Neural cell (in vitro differentiated cells): Measurements from ENCODE around the gene LAYN. TPM values are rescaled to one million over a fixed set of nuclear protein-coding genes. Genes with fewer than 3 reads are reported as not detected.

Source experiments
- H2AFZ ChIP-seq: fragments of 200-600, 300-800 bp; sonication (generic), shearing (Covaris generic); 2 replicates; pipeline ENCODE4 v1.6.0; 2014; ENCODE audit warnings: low read depth, mild to moderate bottlenecking, antibody characterized with exemption, low read length, moderate library complexity
- H3F3A ChIP-seq: fragments of 200-600 bp; shearing (Covaris generic); 2 replicates; pipeline ENCODE4 v1.6.1; 2016; ENCODE audit warnings: mild to moderate bottlenecking, moderate library complexity, mixed read lengths, antibody characterized with exemption, low read length; ENCODE audit not compliant: insufficient read depth, poor library complexity, severe bottlenecking
- H3K27ac ChIP-seq: fragments of 200-600, 300-800 bp; sonication (generic), shearing (Covaris generic); 2 replicates; pipeline ENCODE4 v1.5.1; 2014; ENCODE audit warnings: mild to moderate bottlenecking, low read length, moderate library complexity
- H3K27me3 ChIP-seq: fragments of 300-800, 200-600 bp; sonication (generic), shearing (Covaris generic); 2 replicates; pipeline ENCODE4 v1.6.0; 2014; ENCODE audit warnings: mild to moderate bottlenecking, low read depth, low read length, moderate library complexity; ENCODE audit not compliant: insufficient read depth
- H3K36me3 ChIP-seq: fragments of 300-800, 200-600 bp; sonication (generic), shearing (Covaris generic); 2 replicates; pipeline ENCODE4 v1.5.1; 2014; ENCODE audit warnings: mild to moderate bottlenecking, antibody characterized with exemption, low read length, moderate library complexity; ENCODE audit not compliant: insufficient read depth
- H3K4me2 ChIP-seq: fragments of 300-800, 200-600 bp; sonication (generic), shearing (Covaris generic); 2 replicates; pipeline ENCODE4 v1.6.0; 2014; ENCODE audit warnings: mild to moderate bottlenecking, low read length
- H3K4me3 ChIP-seq: fragments of 300-800, 200-600 bp; sonication (generic), shearing (Covaris generic); 2 replicates; pipeline ENCODE4 v1.5.1; 2014; ENCODE audit warnings: mild to moderate bottlenecking, low read length, moderate library complexity
- H3K79me2 ChIP-seq: fragments of 200-600 bp; shearing (Covaris generic); replicated peaks from 2 replicates; pipeline ENCODE4 v1.6.0; 2014; ENCODE audit warnings: mild to moderate bottlenecking, low read length, moderate library complexity; ENCODE audit not compliant: insufficient read depth
- H3K9ac ChIP-seq: fragments of 300-800, 200-600 bp; sonication (generic), shearing (Covaris generic); 2 replicates; pipeline ENCODE4 v1.6.1; 2016; ENCODE audit warnings: mild to moderate bottlenecking, low read length, mixed read lengths
- H3K9me2 ChIP-seq: fragments of 200-600 bp; shearing (Covaris generic); 2 replicates; pipeline ENCODE4 v1.6.1; 2016; ENCODE audit warnings: mild to moderate bottlenecking, low read length, mixed read lengths; ENCODE audit not compliant: insufficient read depth
- H3K9me3 ChIP-seq: fragments of 200-600, 300-800 bp; sonication (generic), shearing (Covaris generic); 2 replicates; pipeline ENCODE4 v1.6.1; 2016; ENCODE audit warnings: mild to moderate bottlenecking, mixed run types, low read length, moderate library complexity, mixed read lengths
- H4K20me1 ChIP-seq: fragments of 200-600 bp; shearing (Covaris generic); 2 replicates; pipeline ENCODE4 v1.6.1; 2016; ENCODE audit warnings: mild to moderate bottlenecking, mixed run types; ENCODE audit not compliant: insufficient read depth
- EP300 ChIP-seq: fragments of 450-650 bp; conservative IDR thresholded peaks from 2 replicates; pipeline ENCODE4 v1.6.1; 2014; ENCODE audit warnings: antibody characterized with exemption, mild to moderate bottlenecking, moderate library complexity; ENCODE audit not compliant: poor library complexity, severe bottlenecking
- EZH2 ChIP-seq: fragments of 200-600, 300-800 bp; shearing (Covaris generic), sonication (generic); IDR thresholded peaks from 2 replicates; pipeline ENCODE4 v1.6.1; 2014; ENCODE audit warnings: antibody characterized with exemption, low read length, borderline replicate concordance, mild to moderate bottlenecking; ENCODE audit not compliant: insufficient read depth, poor library complexity, severe bottlenecking
- POLR2AphosphoS5 ChIP-seq: IDR thresholded peaks from 2 replicates; pipeline ENCODE4 v1.6.1; 2012
- RAD21 ChIP-seq: fragments of 450-650 bp; conservative IDR thresholded peaks from 2 replicates; pipeline ENCODE4 v1.6.1; 2014; ENCODE audit warnings: antibody characterized with exemption, mild to moderate bottlenecking, moderate library complexity
- REST ChIP-seq: IDR thresholded peaks from 2 replicates; pipeline ENCODE4 v1.6.1; 2012; ENCODE audit warnings: borderline replicate concordance
- TAF1 ChIP-seq: IDR thresholded peaks from 2 replicates; pipeline ENCODE4 v1.6.1; 2012; ENCODE audit warnings: low read depth
- polyA plus RNA-seq: library from polyadenylated mRNA; depleted of rRNA; stranded (reverse); fragments of >200 nt; gene quantifications from 2 replicates; pipeline ENCODE4 v1.2.3, GENCODE V29; 2014

Gene LAYN
- polyA plus RNA-seq, 1 donor from 2014 or later: not detected

- H3F3A ChIP-seq: no peaks in the 10 kb centered on the region
- TF ChIP-seq TAF1 (no peak), EZH2 (no peak)
- H3K9ac ChIP-seq: no peak within 1 kb of the TSS
- H4K20me1 ChIP-seq: no peaks in the 10 kb centered on the region
- H3K9me3 ChIP-seq: no peaks in the 10 kb centered on the region
- H3K4me3 ChIP-seq: peak within 1 kb of the TSS; percentile 62
- peaks cover 46% of the 10 kb centered on the region for H3K27me3 ChIP-seq
- H3K36me3 ChIP-seq: no peaks in the 10 kb centered on the region
- H3K27ac ChIP-seq: no peak within 1 kb of the TSS
- no peak within 1 kb of the TSS for H2AFZ ChIP-seq
- H3K4me2 ChIP-seq: no peak within 1 kb of the TSS
- H3K9me2 ChIP-seq: no peaks in the 10 kb centered on the region
- H3K79me2 ChIP-seq: no peaks in the 10 kb centered on the region
Measured at GRCh38 chr11:111512296-111513239, 28.0 kb upstream of the LAYN start, which contains the start of gene BTG4. TSS of gene BTG4 (minus strand) at chr11:111512386. CDS start at chr11:111498776, 13,610 bp downstream.

- Histone ChIP-seq H3K9ac (no peak overlapping the region), H3K27ac (no peak overlapping the region)
Measured at GRCh38 chr11:111513240-111513605, 27.3 kb upstream of the LAYN start.

More at GRCh38 chr11:111513240-111513605, 27.3 kb upstream of the LAYN start:
- Histone ChIP-seq H3K27me3 (peaks cover 46% of the 10 kb centered on the region), H3F3A (no peaks in the 10 kb centered on the region), H3K4me3 (peak overlapping the region; percentile 62), H3K4me2 (no peak overlapping the region), H3K9me3 (no peaks in the 10 kb centered on the region), H3K79me2 (no peaks in the 10 kb centered on the region), H3K9me2 (no peaks in the 10 kb centered on the region), H3K36me3 (no peaks in the 10 kb centered on the region), H4K20me1 (no peaks in the 10 kb centered on the region), H2AFZ (no peak overlapping the region)
- no peak for TF ChIP-seq EP300
- no peak for TF ChIP-seq REST
- no peak for TF ChIP-seq RAD21
- no peak for TF ChIP-seq POLR2AphosphoS5
